Measurements from ENCODE around the gene SLC6A15. TPM values are rescaled to one million over a fixed set of nuclear protein-coding genes. Genes with fewer than 3 reads are reported as not detected.

SLC6A15 gene
- polyA plus RNA-seq, 1 of the 3 experiments (the other 2 are of a cell fraction), result 0.76 TPM

GRCh38 chr12:84913129-84913515 is 523 bp upstream of the SLC6A15 start:
- no peak overlapping the region for H3K27ac ChIP-seq (ENCODE audit: low read depth in 2 of 2, low read length in 1 of 2)
- H2AFZ ChIP-seq (ENCODE audit: low read depth), result peak overlapping the region; percentile 97; the same call in 1 of the 2 replicates
- H4K20me1 ChIP-seq (ENCODE audit: insufficient read depth), result no peaks in the 10 kb centered on the region
- ChIA-PET CTCF (interaction anchor here (0.7 to 3.7 kb wide), 8 partner anchors 9 to 144 kb away, joined by 3 to 25 read pairs (median 4); no protein-coding TSS in a partner anchor), POLR2A (no interaction called here)
- H3K9me3 ChIP-seq, result no peaks in the 10 kb centered on the region
- H3K4me1 ChIP-seq (ENCODE audit: control insufficient read depth in 1 of 2, insufficient read depth in 2 of 2, low read depth in 1 of 2, low read length in 1 of 2), result peaks cover 0 to 8% of the 10 kb centered on the region in 2 experiments; a peak in 2 of 4 replicates
- DNase-seq, result peak; percentile 21
- WGBS (ENCODE audit: low lambda C conversion rate), result 37% methylated on average over 8 of the region's 9 CpGs
- H3K27me3 ChIP-seq (ENCODE audit: insufficient read depth), result no peaks in the 10 kb centered on the region
- H3K79me2 ChIP-seq (ENCODE audit: insufficient read depth), result no peaks in the 10 kb centered on the region
- peaks cover 4% of the 10 kb centered on the region for H3F3A ChIP-seq (replicated peaks; ENCODE audit: insufficient read depth)
- peak overlapping the region; percentile 92 for H3K4me2 ChIP-seq
- no peak for TF ChIP-seq IRF3 (IDR thresholded peaks at IDR 0.05; ENCODE audit: low read depth, low read length)
- TF ChIP-seq GABPA (IDR thresholded peaks at IDR 0.05; ENCODE audit: low read depth), result no peak
- no peak for TF ChIP-seq YY1 (IDR thresholded peaks at IDR 0.05; ENCODE audit: low read depth)
- TF ChIP-seq EZH2phosphoT487 (IDR thresholded peaks at IDR 0.05; ENCODE audit: borderline replicate concordance, low read depth), result no peak
- TF ChIP-seq SMC3 (IDR thresholded peaks at IDR 0.05; ENCODE audit: low read depth, low read length), result no peak
- TF ChIP-seq RFX5 (IDR thresholded peaks at IDR 0.05; ENCODE audit: low read length), result no peak
- no peak for TF ChIP-seq NRF1 (IDR thresholded peaks at IDR 0.05; ENCODE audit: low read depth, low read length)
- TF ChIP-seq FOXJ3 (CRISPR knock-in tag; IDR thresholded peaks at IDR 0.05), result no peak
- TF ChIP-seq JUND (IDR thresholded peaks at IDR 0.05), result no peak
- no peak for TF ChIP-seq REST (IDR thresholded peaks at IDR 0.05; ENCODE audit: low read depth, low read length)
- no peak for TF ChIP-seq SIN3A (IDR thresholded peaks at IDR 0.05; ENCODE audit: borderline replicate concordance, low read depth, low read length)
- H3K4me3 ChIP-seq (ENCODE audit: low read depth in 2 of 2, low read length in 1 of 2), result peak overlapping the region; percentile 64 to 75
- no peaks in the 10 kb centered on the region for H3K36me3 ChIP-seq (replicated peaks in 1 of 2; ENCODE audit: control insufficient read depth in 1 of 2, insufficient read depth in 2 of 2, low read length in 1 of 2)
- H3K9ac ChIP-seq, result no peak overlapping the region; the same call in 1 of the 2 replicates
- no peaks in the 10 kb centered on the region for H3K9me2 ChIP-seq
